SKM-1 (cell line): ENCODE data around the gene PAOX.
"Not testable (repeated sequence)": the region's sequence is repeated elsewhere in the genome, so short reads cannot be mapped to it uniquely, and the experiment has no call there.

Experiments used
- DNase-seq: peaks from one replicate; lab custom pipeline; 2025; ENCODE audit not compliant: unreplicated experiment; lab: John Stamatoyannopoulos, UW

The PAOX gene

DNA sequence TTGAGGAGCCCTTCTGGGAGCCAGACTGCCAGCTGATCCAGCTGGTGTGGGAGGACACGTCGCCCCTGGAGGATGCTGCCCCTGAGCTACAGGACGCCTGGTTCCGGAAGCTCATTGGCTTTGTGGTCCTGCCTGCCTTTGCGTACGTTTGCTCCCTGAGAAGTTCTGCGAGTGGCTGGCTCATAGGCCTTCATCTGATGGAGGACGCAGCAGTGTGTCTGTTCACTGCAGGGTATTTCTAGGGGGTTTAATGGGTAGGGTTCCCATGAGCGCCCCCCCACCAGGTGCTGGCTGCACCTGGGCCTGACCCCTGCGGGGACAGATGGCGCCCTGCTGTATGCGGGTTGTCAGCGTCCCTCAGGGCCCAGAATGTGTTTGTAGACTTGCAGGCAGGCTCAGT, 5.0 kb downstream of the PAOX start:
- DNase-seq = no peak

DNA sequence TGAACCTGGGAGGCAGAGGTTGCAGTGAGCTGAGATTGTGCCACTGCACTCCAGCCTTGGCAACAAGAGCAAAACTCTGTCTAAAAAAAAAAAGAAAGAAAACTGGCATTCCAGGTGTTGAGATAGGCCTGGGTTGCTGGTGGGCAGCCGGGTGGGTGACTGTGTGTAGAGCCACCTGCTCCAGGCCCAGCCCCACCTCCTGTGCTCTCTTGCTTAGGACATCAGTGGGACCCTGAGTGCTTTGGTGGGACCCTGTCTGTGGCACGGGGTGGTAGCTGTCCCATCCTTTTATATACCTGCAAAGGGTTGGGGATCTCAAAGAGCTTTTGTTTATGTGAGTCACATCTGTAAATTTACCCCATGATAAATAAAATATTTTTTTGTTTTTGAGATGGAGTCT, 6.2 kb downstream of the PAOX start:
- DNase-seq = no peak

DNA sequence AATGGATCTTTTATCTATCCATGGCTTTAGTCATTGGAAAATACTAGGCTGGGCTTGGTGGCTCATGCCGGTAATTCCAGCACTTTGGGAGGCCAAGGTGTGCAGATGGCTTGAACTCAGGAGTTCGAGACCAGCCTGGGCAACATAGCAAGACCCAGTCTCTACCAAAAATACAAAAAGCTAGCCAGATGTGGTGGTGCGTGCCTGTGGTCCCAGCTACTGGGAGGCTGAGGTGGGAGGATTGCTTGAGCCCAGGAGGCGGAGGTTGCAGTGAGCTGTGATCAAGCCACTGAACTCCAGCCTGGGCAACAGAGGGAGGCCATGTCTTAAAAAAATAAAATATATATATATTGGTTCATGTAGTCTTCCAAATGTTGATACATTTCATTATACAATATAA, 7.9 kb downstream of the PAOX start:
- not testable (repeated sequence) for DNase-seq

DNA sequence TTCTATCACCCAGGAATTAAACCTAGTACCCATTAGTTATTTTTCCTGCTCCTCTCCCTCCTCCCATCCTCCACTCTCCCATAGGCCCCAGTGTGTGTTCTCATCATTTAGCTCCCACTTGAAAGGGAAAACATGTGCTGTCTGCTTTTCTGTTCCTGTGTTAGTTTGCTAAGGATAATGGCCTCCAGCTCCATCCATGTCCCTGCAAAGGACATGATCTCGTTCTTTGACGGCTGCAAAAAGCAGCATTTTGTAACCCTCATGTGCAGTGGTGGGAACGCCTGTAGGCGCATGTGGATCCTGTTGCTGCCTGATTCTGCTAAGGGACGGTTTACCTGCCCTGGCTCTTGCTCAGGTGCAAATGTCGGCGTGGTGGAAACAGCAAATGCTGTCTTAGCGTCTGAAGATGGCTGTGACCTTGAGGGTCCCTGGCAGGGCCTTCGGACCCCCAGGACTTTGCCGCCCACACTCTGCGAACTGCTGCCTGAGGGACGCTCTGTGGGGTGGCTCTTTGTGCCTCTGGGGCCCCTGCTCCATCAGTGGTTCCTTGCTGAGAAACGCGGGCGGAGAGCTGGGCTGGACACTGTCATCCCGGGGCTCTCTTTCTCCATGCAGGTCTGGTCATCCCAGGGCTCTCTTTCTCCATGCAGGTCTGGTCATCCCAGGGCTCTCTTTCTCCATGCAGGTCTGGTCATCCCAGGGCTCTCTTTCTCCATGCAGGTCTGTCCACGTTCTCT, 9.3 kb downstream of the PAOX start:
- DNase-seq = no peak

DNA sequence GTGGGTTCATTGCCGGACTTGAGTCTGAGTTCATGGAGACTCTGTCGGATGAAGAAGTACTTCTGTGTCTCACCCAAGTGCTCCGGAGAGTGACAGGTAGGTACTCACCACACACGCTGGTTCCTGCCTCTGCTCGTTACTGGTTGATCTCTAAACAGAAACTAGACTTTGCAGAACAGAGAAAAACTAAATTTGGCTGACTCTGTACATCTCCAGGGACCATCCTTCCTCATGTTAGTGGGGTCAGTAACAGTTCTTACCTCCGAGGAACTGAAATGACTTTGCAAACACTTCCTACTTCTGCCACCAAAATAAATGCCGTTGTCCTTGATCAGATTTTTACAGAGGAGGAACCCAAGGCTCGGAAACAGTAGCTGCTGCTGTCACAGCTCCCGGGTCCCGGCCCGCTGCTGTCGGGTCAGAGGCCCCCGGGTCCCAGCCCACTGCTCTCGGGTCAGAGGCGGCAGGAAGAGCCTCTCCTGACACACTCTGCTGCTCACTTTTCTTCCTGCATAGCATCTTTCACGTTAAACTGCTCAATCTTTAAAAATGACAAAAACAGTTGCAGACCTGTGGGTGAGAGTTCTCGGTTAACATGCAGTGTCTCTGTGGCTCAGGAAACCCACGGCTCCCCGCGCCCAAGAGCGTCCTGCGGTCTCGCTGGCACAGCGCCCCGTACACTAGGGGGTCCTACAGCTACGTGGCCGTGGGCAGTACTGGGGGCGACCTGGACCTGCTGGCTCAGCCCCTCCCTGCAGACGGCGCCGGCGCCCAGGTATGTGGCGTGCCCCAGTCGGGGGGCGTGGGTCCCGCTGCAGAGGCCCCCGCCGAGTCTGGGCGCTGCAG, 10.1 kb downstream of the PAOX start:
- peak; percentile 24 for DNase-seq

DNA sequence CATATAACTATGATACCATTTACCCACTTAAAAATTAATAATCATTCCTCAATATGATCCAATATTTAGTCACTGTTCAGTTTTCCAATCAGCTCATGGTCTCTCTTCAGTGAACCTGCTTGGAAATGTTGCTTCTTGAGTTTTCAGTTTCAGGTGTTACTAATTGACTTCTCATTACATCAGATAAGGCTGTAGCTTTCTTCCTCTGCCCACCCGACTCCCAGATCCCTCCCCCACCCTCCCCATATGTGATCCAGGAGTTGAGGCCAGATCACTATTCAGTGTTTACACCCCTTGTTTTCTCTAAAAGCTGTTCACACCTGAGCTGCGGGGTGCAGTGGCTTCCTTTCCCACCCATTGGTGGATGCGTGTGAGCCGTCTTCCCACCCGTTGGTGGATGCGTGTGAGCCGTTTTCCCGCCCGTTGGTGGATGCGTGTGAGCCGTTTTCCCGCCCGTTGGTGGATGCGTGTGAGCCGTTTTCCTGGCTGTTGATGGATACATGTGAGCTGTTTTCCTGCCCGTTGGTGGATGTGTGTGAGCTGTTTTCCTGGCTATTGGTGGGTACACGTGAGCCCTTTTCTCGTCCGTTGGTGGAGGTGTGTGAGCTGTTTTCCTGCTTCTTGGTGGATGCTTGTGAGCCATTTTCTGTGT, 11.7 kb downstream of the PAOX start:
- DNase-seq = no peak

DNA sequence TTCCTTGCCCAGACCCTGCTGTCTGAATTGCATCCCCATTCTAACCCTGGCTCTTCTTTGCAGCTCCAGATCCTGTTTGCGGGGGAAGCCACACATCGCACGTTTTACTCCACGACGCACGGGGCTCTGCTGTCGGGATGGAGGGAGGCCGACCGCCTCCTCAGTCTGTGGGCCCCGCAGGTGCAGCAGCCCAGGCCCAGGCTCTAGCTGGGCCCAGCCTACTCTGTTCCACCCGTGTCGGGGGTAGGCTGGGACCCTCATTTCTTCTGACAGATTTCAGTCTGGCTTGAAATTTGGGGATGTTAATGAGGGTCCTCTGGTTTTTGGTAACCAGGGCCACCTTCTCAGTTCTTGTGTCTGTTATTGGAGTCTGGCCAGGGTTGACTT, 12.2 kb downstream of the PAOX start:
- no peak for DNase-seq

DNA sequence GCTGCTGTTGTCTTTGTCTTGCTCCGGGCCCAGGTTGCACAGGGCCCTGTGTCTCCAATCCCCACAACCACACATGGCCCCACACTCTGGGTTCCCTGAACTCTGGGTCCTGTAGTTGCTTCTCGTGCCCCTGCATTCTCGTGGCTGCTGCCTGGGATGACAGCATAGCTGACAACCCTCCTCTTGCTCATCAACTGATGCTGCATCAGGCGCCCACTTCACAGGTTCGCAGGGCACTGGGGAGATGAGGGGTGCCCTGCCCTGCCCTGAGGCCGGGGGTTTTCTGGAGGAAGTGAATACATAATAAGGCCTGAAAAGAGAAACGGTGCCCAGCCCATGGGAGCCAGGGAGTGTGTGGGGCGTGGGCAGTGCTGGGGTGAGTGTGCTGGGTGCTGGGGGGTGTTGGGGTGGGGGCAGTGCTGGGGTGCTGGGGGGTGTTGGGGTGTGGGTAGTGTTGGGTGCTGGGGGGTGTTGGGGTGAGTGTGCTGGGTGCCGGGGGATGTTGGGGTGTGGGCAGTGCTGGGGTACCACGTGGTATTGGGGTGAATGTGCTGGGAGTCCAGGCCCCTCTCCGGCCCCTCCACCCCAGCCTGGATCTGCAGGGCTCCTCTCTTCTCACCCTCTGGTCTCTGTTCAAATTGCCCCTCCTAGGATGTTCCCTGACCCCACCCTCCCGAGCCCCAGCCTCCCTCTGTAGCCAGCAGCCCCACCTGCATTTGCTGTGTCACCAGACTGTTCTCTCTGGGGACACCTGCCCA, 12.9 kb downstream of the PAOX start:
- no peak for DNase-seq

DNA sequence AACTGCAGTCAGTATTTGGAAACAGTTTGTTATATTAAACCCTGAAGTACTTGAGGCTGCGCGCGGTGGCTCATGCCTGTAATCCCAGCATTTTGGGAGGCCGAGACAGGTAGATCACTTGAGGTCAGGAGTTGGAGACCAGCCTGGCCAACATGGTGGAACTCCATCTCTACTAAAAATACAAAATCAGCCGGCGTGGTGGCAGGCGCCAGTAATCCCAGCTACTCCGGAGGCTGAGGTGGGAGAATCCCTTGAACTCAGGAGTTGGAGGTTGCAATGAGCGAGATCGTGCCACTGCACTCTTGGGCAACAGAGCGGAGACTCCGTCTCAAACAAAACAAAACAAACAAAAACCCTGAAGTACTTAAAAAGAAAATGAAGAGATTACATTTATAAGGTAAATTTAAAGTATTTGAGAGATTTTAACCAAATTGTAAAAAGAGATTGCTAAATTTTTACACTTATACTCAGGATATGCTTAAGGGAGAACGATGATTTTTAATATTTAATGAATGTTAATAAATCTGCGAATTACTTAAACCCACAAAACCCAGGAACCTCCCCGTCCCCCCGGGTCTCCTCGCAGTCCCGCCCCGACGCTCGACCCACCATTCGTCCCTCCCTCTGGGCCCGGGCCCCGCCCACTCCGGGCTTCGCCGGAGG, 14.5 kb downstream of the PAOX start:
- no peak for DNase-seq

DNA sequence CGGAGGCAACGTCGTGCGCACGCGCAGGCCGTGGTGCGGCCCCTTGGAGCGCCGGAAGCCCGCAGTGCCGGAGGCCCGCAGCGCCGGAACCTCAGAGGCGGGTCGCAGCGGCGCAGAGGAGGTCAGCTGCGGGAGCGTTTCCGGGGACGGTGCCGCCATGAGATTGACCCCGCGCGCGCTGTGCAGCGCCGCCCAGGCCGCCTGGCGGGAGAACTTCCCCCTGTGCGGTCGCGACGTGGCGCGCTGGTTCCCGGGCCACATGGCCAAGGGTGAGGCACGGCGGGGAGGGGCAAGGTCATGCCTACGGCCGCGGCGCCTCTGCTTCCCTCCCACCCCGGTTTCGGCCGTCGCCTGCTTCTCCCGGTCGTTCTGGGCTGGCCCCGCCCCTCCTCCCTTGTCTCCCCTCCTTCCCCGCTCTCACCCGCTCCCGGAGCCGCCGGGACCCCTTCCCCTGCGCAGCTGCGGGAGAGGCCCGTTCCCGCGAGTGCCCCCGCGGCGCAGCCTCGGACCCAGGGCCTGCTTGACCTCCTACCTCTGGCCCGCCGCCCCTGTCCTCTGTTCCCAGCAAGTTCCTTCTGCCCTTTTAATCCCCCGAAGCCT, 15.1 kb downstream of the PAOX start, which contains the start of gene MTG1:
Gene MTG1, plus strand, starts transcription at position 94 of the 600 bp plus-strand sequence. Its CDS starts 64 bp downstream, at position 158.
- DNase-seq = peak; percentile 72

DNA sequence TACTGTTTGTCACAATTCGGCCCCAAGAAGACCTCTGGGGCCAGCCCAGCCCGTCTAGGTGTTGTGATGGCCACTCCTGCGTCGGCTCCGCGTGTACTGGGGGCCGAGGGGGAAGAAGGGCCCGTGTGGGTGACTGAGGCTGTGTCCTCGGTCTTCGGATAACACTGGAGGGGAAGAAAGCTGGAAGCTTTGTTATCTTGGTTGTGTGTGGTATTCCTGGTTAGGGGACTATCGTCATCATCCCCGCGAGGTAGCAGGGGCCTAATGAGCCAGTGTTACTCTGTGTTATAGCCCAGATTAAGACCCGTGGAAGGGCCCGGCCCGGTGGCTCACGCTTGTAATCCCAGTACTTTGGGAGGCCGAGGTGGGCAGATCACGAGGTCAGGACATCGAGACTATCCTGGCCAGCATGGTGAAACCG, 15.7 kb downstream of the PAOX start:
- DNase-seq = no peak

DNA sequence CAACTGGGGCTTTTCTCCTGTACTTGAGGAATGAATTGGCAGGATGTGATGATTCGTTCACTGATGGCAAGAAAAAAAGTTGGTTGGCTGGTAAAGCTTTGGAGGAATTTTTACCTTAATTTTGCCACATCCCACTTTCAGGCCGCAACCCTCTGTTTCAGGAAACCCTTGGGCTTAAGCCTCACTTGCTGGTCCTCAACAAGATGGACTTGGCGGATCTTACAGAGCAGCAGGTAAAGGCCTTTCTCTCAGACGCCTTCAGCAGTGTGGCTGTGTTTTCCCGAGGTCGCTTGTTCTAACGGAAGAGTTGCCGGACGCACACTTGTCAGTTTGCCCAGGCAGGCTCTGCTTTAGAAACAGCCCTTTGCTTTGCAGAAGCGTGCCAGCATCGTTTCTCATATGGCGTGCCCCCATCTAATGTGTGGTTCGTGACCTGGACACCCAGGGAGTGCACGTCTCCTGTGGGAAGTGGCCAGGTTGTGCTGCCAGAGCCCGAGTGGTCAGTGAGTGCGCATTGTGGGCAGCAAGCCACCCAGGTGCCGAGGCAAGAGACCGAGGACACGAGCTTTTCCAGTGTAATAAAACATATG, 17.1 kb downstream of the PAOX start:
- DNase-seq = no peak

DNA sequence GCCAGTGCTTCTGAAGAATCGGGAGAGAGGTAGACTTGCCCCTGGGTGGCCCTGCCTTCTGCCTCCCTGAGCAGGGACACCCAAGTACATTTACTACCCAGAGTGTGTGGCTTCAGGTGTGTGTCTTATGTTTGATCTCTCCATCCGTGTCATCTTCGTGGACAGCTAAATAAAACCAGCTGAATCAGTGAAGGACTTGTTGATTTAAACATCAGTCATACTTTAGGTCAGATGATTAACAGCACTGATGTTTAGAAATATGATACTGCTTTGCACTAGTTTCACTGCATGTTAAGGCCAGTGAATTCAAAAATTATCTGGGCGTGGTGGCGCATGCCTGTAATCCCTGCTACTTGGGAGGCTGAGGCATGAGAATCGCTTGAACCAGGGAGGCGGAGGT, 18.9 kb downstream of the PAOX start:
- DNase-seq = no peak

DNA sequence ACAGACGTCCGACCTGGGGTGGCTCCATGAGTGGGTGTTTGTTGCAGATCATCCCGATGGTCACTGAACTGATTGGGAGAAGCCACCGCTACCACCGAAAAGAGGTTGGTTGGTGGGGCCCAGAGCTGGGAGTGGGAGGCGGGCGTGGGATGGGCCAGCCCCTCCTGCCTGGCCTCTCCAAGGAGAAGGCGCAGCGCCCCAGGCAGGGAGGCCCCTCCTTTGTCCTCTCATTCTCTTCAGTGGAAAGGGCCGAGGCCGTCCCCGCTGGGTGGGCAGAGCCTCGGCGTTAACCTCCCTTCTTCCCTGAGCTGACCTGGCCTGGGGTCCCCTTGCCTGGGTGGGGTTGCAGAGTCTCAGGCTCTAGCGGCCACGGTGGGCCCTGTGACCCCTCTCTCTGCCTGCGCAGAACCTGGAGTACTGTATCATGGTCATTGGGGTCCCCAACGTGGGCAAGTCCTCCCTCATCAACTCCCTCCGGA, 20.1 kb downstream of the PAOX start:
- DNase-seq = no peak

DNA sequence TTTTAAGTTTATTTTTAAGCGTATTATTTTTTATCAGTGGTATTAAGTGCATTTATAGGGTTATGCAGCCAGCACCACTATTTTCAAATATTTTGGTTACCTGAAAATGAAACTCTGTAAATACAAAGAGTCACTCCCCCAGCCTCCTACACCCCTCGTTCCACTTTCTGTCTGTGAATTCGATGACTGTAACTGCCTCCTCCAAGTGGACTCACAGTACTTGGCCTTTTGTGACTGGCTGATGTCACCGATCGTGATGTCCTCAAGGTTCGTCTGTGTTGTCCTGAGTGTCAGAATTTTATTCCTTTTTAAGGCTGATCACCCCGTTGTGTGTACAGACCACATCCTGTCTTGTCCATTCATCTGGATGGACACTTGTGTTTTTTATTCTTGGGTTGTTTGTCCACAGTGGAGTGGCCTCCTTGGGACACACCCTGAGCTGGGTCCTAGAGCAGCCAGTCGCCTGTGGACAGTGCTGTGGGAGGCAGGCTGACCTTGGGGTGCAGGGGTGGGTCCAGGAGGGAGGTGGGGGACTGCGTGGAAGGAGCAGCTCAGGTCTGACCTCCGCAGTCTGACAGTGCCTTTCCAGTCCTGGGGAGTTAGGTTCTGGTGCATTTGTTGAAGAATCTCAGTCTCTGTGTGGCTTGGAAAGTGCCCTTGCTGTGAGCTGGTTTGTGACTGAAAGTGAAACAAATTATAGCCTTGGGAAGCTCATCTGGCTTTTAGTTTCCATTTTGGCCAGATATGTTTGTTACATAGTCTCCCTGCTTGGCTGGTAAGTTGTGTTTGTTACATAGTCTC, 21.8 kb downstream of the PAOX start:
- no peak for DNase-seq

DNA sequence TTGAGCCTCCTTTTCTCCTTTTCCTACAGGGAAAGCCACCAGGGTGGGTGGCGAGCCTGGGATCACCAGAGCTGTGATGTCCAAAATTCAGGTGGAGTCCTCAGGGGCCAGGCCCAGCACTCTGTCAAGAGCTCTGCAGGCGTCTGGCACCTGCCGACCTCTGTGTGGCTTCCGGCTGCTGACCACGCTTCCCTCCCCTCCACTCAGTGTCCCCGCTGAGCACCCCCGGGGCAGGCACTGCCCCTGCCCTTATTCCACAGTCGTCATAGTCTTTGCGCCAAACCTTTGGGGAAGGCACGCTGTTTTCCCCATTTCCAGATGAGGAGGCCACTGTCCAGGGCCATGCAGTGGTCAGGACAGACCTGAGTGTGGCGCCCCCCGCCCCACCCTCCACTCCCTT, 22.4 kb downstream of the PAOX start:
- no peak for DNase-seq

DNA sequence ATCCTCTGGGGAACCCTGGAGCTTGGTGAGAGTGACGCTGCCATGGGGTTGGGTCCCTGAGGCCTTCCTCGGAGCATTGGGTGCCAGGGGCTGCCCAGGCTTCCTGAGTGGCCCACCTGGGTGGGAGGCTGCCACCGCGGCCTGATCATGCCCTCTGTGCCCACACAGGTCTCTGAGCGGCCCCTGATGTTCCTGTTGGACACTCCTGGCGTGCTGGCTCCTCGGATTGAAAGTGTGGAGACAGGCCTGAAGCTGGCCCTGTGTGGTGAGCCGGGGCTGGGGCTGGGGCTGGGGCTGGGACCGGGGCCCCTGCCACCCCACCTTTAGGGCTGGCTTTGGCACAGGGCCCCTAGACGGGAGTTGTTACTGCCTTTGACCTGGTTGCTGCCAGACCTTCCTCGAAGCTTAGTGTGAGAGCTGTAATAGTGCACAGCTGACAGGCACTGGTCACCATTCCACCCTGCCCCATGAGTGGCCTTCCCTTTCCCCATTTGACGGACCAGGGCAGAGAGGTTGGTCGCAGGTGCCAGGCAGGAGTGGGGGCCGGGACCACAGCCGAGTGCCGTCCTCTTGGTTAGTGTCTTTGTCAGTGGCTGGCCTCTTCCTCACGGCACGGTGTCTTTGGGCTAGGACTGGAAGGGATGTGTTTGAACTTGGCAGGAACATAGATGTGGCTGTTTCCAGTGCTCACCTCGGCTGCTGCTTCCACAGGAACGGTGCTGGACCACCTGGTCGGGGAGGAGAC, 23.1 kb downstream of the PAOX start:
- no peak for DNase-seq

DNA sequence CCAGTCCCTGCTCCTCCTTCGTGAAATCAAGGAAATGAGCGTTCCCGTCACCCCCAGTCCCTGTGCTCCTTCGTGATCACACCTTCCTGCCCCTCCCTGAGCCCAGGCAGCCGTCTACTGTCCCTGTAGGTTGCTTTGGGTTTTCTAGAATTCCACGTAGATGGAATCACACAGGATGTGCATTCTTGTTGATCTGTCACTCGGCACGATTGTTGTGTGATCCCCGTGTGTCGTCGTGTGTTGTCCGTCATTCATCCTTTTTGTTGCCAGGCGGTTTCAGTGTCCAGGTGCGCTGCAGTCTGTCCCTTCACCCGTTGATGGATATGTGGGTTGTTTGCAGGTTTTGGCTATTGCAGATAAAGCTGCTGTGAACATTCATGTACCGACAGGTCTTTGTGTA, 24.3 kb downstream of the PAOX start:
- no peak for DNase-seq
